Dedifferentiated amniotic fluid mesenchymal stem cell (primary cell): ENCODE results near the gene APLP1.
"Not testable (repeated sequence)": the region's sequence is repeated elsewhere in the genome, so short reads cannot be mapped to it uniquely, and the experiment has no call there.

Experiments
- DNase-seq: peaks from one replicate; pipeline ENCODE4 v3.0.0-alpha.2; 2016; ENCODE audit errors: extremely low spot score

APLP1 gene

DNA sequence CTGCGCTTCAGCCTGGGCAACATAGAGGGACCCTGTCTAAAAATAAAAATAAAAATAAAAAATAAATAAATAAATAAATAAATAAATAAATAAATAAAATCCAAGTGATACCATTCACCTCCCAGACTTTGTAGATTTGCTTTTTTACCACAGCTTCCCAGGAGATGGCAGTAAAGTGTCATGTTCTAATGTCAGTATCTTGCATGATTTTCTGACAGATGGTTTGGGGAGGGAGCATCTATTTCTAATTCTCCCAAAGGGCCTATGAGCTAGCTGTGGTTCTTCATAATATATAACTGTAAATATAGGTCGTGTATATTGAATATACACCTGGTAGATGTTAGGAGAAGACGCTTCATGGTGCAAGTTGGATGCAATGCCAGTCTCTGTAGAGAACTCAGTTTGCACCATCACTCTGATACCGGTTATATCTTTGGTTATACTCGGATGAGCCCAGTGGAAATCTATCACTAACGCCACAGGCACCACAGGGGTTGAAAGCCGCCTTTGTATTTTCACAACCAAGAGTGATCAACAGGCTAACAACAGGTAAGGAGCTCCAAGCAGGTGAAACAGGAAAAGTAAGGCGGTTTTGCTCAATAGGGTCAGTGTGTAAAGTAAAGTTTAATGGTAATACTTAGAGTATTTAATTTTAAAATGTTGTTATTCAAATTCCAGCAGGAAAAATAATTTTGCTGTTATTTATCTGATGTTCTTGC lies 13.9 kb downstream of the APLP1 start:
- DNase-seq, result peak; percentile 90

DNA sequence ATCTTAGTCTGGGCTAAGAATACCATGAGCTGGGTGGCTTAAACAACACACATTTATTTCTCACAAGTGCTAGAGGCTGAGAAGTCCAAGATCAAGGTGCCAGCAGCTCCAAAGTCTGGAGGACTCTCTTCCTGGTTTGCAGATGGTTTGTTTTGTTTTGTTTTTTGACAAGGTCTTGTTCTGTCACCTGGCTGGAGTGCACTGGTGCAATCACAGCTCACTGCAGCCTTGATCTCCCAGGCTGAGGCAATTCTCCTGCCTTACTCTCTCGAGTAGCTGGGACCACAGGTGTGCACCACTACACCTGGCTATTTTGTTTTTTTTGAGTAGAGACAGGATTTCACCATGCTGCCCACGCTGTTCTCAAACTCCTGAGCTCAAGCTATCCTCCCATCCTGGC lies 15.5 kb downstream of the APLP1 start:
- no peak for DNase-seq

DNA sequence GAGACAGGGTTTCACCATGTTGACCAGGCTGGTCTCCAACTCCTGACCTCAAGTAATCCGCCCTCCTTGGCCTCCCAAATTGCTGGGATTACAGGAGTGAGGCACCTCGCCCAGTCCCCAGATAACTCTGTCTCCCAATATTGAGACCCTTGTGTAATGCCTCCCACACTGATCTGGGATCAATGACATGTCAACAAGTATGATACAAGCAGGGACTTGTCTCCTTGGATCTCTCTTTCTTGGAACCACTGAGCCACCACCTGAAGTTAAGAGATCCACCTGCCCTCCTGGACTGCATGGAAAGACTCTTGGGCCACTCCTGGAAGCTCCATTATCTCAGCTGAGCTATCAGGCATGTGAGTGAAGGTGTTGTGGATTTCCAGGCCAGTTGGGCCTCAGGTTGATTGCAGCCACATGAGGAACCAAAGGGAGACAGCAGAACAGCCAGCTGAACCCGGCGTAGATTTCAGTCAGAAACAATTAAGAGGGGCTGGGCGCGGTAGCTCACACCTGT lies 16.9 kb downstream of the APLP1 start:
- no peak for DNase-seq

DNA sequence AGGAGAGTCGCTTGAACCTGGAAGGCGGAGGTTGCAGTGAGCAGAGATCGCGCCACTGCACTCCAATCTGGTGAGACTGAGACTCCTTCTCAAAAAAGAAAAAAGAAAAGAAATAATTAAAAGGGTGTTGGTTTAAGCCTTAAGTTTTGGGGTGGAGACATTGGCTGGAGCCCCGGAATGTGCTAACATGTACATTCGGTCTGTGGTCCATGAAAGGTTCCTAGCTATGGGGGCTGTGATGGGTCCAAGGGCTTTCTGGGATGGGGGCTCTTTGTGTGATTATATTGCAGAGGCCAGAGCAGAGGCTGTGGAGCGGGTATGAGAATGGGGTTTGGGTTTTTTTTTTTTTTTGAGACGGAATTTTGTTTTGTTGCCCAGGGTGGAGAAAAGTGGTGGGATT lies 17.5 kb downstream of the APLP1 start:
- no peak for DNase-seq

DNA sequence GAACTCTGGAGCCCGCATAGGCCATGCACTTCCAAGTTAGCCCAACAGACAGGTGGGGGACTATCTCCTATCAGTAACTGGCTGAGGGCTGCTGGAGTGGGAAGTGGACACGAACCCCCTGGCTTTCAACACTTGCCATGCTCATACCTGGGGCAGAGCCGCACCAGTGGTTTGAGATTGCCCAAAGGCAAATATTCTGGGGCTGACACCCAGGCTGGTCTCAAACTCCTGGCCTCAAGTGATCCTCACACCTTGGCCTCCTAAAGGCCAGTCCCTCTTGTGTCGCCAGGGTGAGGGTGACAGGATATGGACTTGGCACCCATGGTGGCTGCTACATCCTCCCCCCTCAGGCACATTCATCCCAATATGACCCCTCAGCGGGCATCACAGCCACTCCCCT lies 18.8 kb downstream of the APLP1 start:
- no peak for DNase-seq

DNA sequence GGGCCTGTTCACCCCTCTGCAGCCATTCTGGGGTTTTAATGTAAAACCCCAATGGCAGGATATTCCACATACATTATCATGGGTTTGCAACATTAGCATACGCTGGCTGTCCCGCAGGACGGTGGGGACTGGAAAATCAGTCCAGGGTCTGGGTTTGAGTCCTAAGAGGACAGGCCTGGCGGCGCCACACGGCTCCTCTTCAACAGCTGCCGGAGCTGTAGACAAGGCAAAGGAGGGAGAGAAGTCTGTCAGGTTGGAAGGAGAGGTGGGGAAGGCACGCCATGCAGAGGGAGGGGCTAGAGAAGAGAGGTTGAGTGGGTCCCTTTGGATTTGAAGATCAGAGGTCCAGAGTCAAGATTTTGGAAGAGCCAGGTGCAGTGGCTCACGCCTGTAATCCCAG lies 20.0 kb downstream of the APLP1 start:
- DNase-seq, result no peak

DNA sequence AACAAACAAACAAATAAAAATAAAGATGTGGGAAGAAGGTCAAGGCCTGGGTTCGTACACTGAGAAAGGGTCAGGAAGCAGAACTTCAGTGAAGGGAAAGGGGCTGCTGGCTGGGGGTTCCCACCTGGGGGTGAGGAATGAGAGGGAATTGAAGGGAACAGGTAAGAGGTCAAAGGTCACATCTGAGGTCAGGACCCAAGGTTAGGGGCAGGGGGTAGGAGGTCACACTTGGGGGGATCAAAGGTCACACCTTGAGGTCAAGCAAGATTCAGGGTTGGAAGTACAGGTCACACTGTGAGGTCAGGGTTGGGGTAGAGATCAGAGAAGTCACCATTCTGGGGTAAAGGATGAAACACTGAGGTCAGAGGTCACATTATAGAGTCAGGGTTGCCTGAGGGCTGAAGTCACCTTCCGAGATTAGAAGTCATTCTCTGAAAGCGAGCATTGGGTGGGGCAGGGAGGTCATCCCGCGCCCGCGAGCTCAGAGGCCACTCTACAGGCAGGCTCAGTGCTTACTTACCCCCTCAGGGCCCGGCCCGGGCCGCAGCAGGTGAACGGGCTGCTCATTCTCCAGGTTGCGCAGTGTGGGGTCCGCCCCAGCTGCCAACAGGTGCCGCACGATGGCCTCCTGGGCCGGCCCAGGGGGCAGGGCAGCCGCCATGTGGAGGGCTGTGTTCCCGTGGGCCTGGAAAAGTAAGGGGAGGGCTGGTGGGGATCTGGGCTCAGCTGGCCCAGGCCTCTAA lies 21.2 kb downstream of the APLP1 start:
- no peak for DNase-seq

DNA sequence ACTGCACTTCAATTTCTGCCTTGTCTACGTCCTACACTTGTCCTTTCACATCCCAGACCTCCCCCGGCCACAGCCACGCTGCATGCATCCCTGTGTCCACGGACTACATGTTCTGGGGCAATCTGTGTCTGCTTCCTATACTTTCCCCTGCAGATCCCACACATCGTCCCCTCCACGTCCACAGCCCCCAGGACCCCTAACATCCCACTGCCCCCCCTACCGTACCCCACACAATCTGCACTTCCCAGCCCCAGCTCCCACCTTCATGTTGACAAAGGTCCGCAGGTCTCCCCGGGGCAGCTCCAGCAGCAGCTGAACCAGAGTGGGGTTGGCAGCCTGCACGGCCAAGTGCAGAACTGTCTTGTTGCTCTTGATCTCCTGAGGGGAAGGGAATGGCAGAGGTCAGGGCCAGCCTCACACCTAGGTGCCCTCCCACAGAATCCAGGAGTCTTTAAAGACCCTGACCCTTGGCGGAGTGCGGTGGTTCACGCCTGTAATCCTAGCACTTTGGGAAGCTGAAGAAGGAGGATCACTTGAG lies 21.8 kb downstream of the APLP1 start:
- DNase-seq, result no peak

DNA sequence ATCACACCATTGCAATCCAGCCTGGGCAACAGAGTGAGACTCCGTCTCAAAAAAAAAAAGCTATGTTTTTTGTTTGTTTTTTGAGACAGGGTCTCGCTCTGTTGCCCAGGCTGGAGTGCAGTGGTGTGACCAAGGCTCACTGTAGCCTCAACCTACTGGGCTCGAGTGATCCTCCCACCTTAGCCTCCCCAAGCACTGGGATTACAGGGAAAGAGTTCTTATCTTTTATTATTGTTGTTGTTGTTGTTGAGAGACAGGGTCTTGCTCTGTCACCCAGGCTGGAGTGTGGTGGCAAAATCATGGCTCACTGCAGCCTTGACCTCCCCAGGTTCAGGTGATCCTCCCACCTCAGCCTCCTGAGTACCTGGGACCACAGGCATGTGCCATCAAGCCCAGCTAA lies 23.4 kb downstream of the APLP1 start:
- not testable (repeated sequence) for DNase-seq

DNA sequence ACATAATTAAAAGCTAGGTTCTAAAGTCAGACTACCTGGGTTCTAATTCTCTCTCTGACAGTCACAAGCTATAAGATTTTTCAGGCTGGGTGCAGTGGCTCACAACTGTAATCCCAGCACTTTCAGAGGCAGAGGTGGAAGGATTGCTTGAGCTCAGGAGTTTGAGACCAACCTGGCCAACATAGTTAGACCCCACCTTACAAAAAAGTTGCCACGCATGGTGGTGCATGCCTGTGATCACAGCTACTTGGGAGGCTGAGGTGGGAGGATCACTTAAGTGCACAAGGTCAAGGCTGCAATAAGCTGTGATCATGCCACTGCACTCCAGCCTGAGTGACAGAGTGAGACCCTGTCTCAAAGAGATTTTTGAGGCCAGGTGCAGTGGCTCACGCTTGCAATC lies 26.0 kb downstream of the APLP1 start:
- no peak for DNase-seq

DNA sequence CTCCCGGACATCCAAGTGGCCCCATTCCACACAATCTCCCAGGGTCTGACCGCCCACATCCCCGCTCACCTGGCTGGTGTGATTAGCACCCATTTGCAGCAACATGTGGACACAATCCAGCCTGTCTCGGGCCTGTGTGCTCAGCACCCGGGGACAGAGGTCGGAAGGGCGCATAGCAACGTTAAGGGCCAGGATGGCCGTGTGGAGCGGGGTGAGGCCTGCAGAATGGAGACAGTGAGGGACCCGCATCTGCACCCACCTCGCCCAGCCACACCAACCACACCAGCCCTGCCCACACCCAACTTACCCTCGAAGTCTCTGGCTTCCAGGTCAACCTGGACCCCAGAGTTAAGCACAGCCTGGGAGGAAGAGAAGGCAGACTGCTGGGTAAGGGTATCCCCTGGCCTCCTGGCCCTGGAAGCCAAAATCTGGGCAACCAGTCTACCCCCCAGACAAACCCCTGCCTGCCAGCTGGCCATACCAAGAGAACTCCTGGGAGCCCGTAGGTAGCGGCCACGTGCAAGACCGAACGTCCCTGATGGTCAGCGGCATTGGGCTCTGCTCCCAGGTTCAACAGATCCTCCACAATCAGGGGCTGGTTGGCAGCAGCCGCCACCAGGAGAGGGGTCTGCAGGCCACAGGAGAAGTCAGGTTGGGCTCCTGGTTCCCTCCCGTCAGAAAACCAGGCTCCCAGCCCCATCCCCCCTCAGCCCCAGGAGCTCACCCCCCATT lies 27.7 kb downstream of the APLP1 start:
- no peak for DNase-seq

DNA sequence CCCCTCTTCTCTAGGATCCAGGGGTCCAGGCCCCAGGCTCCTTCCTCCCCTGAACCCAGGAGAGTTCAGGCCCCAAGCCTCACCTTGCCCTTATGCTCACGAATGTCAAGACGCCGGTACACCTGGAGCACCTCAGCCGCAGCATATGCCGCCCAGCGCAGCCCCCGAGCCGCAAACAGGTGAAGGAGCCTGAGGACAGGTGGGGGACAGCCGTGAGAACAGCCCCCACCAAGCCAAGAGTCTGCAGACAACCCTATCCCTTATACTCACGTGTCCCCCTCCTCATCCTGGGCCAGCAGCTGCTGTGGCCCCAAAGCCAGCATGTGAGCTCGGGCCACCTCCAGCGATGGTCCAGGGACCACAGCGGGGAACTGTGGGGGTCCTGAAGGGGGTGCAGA lies 28.3 kb downstream of the APLP1 start:
- no peak for DNase-seq

DNA sequence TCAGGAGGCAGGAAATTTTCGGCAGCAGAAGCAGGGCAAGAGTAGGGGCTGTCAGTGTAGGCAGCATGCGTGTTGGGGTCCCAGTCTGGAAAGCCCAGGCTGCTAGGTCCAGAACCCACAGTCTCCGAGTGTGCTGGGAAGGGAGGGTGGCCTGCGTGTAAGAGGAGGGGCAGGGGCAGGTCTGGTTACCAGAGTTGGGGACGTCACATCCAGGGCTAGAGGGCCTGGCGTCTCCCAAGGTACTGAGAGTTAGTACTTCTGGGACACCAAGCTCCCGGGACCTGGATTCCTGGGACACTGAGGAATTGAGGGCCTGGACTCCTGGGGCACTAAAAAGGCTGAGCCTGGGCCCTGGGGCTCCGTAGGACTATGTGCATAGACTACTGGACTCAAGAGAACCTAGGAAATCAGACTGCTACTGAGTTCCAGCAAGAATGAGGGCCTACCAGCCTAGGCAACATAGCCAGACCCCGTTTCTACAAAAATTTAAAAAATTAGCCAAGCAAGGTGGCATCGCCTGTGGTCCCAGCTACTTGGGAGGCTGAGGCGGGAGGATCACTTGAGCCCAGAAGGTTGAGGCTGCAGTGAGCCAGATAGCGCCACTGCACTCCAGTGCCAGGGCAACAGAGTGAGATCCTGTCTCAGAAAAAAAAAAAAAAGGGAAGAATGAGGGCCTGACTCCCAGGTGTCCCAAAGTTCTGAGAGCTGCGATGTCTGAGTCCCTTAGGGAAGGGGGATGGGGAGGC lies 29.5 kb downstream of the APLP1 start:
- no peak for DNase-seq

DNA sequence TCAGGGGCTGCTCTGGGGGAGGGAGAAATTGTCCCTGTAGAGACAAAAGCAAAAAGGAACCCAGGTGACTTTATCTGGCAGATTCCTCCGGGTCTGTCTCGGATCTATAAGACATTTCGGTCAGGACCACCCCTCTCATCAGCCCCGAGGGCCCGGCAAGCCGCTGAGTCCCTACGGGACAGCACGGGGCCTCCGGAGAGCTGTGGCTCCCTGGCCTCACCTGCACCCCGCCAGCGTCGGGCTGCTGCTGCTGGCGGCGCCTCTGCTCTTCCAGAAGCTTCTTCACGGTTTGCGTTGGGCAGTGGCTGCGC lies 30.1 kb downstream of the APLP1 start:
- DNase-seq, result no peak

DNA sequence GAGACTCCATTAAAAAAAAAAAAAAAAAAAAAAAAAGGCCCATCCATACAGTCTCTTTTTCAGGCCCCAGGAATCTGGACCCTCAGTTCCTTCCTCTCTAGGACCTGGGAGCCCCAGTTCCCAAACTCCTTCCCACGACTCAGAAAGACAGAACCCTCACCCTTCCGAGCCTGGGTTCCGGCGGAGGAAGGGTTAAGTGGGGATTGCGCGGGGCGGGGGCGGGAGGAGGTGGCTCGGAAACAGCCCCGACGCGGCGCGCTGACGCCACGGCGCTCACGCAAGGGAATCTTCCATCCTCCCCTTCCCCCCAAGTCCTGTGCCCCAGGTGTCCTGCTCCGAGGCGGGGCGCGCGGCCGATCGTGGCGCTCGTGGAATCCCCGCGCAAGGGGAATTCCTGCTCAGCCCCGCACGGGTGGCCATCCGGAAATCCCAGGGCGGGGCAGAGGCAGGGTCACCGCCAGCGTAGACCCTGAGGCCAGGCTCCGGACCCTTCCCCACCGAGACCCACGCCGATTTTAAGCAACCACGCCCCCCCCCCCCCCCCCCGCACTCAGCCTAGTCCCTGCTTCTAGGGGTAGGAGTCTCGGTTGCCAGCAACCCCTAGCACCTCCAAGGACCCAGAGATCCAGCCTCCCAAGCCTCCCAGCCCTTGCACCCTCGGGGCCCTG lies 31.3 kb downstream of the APLP1 start:
- peak; percentile 51 for DNase-seq

DNA sequence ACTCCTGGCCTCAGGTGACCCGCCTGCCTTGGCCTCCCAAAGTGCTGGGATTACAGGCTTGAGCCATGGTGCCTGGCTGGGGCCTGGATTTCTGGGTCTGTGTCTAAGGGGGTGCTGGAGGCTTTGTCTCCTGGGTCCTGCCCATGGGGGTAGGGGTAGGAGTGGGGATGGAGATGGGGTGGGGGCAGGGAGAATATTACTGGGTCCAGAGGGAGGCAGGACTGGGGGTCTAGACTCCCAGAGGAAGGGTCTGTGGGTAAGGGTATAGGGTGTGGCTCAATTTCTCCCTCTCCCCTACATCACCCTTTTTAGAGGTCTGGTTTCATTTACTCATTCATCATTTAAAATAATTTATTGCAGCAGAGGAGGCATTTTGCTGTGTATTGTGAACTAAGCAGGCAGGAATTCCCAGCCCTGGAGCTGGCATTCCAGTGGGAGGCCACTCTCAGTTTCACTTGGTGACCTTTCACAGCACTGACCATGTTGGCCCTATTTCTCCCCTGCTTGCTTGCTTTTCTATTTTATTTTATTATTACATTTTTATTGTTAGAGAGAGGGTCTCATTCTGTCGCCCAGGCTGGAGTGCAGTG lies 32.8 kb downstream of the APLP1 start:
- peak; percentile 68 for DNase-seq

DNA sequence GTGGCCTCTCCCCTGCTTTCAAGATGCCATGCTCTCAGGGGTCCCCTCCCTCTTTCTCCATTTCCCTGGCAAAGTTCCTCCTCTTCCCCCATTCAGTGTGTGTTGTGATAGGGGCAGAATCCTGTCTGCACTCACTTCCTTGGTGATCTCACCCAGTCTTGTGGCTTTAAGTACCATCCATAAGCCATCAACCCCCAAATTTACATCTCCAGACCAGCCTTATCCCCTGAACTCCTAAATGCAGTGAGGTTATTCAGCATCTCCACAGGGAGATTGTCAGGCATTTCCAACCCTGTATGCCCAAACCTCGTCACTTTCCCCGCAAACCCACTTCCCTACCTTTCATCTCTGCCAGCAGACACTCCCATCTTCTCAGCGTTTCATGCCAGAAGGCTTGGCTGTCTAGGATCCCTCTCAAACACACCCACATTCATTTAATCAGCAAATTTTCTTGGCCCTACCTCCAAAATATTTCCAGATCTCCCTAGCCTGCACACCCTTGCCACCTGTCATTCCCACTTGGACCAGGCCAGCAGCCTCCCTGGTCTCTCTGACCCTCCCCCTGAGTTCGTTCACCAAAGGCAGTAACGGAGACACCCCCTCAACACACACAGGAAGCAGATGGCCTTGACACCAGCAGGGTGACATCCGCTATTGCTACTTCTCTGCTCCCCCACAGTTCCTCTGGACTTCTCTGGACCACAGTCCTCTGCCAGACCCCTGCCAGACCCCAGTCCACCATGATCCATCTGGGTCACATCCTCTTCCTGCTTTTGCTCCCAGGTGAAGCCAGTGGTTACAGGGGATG lies 33.7 kb downstream of the APLP1 start, which contains the start of gene HCST:
Gene HCST (plus strand): TSS at position 676 of the 808 bp plus-strand sequence. CDS start 65 bp downstream, at position 741.
- DNase-seq, result peak; percentile 27

DNA sequence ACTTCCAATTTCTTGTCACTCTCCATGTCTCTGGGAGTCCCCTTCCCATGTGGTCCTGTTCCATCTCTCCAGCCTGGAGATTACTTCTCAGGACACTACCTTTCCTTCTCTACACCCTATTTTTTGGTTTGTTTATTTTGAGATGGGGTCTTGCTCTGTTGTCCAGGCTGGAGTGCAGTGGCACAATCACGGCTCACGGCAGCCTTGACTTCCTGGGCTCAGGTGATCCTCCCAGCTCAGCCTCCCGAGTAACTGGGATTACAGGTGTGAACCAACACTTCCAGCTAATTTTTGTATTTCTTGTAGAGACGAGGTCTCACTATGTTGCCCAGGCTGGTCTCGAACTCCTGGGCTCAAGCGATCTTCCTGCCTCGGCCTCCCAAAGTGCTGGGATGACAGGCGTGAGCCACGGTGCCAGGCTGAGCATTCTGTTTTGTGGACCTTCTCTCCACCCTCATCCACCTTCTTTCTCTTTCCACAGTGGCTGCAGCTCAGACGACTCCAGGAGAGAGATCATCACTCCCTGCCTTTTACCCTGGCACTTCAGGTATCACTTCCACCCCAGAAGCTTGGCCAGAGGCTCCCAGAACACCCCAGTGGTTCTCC lies 34.6 kb downstream of the APLP1 start:
- no peak for DNase-seq

DNA sequence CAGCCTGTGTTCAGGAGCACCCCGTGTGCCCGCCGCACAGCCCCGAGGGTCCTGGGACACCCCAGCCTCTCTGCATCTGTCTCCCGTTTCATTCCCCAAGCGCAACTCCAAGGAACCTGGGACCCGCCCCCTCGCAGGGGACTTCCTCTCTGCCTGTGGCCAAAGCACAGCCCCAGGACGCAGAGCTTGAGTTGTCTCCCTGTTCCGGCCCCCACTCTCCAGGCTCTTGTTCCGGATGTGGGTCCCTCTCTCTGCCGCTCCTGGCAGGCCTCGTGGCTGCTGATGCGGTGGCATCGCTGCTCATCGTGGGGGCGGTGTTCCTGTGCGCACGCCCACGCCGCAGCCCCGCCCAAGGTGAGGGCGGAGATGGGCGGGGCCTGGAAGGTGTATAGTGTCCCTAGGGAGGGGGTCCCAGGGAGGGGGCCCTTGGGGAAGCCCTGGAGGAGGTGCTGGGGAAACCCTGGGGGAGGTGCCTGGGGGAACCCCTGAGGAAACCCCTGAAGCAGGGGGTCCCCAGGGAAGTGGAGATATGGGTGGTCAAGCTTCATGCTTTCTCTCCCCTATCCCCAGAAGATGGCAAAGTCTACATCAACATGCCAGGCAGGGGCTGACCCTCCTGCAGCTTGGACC lies 35.3 kb downstream of the APLP1 start:
- peak; percentile 29 for DNase-seq
